ENCODE data around the gene IPO4.

Gene IPO4

DNA sequence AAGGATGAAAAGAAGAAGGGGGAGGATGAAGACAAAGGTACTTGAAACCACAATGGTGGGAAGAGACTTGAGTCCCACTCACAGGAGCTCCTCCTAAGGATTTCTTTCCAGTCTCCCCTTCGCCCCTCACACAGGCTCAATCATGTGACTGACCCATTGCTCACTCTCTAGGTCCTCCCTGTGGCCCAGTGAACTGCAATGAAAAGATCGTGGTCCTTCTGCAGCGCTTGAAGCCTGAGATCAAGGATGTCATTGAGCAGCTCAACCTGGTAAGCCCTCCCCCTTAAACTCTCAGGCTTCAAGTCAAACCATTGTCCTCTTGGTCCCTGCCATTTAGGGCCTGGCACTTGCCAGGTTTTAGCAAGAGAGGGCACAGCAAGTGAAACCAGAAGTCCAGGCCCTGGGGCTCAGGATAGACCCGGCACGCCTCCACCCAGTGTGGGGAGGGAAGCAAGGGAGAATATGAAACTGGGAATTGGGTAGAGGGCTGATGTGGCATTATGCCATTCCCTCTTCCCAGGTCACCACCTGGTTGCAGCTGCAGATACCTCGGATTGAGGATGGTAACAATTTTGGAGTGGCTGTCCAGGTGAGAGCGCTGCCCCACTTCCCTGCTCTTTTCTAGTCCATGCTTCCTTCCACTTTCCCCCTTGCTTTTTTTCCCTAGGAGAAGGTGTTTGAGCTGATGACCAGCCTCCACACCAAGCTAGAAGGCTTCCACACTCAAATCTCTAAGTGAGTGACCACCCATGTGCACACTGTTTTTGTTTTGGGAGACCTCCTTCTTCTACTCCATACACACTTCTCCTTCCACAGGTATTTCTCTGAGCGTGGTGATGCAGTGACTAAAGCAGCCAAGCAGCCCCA lies 50.9 kb downstream of the IPO4 start:
- H3K27ac ChIP-seq = peak overlapping the region; percentile 15
- peak overlapping the region; percentile 1 to 98 for H3K4me3 ChIP-seq (ENCODE audit: low read depth in 1 of 2, low read length in 1 of 2)
- no peaks in the 10 kb centered on the region for H3K27me3 ChIP-seq
- H3K4me1 ChIP-seq (ENCODE audit: control insufficient read depth in 1 of 2, insufficient read depth in 1 of 2, low read depth in 1 of 2, low read length in 1 of 2) = peaks cover 45 to 52% of the 10 kb centered on the region in 2 experiments
- TF ChIP-seq, protein P1, sequence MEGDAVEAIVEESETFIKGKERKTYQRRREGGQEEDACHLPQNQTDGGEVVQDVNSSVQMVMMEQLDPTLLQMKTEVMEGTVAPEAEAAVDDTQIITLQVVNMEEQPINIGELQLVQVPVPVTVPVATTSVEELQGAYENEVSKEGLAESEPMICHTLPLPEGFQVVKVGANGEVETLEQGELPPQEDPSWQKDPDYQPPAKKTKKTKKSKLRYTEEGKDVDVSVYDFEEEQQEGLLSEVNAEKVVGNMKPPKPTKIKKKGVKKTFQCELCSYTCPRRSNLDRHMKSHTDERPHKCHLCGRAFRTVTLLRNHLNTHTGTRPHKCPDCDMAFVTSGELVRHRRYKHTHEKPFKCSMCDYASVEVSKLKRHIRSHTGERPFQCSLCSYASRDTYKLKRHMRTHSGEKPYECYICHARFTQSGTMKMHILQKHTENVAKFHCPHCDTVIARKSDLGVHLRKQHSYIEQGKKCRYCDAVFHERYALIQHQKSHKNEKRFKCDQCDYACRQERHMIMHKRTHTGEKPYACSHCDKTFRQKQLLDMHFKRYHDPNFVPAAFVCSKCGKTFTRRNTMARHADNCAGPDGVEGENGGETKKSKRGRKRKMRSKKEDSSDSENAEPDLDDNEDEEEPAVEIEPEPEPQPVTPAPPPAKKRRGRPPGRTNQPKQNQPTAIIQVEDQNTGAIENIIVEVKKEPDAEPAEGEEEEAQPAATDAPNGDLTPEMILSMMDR (IDR thresholded peaks at IDR 0.05) = no peak
- no peaks in the 10 kb centered on the region for H3K9me3 ChIP-seq
- H3K36me3 ChIP-seq = peaks cover 27% of the 10 kb centered on the region

GRCh38 chr14:24136684-24137528 lies 51.7 kb downstream of the IPO4 start:
- peak overlapping the region; percentile 88 to 98 for H3K4me3 ChIP-seq (ENCODE audit: low read depth in 1 of 2, low read length in 1 of 2)
- peaks cover 34% of the 10 kb centered on the region for H3K36me3 ChIP-seq
- H3K9me3 ChIP-seq = no peaks in the 10 kb centered on the region
- peak overlapping the region; percentile 94 for H3K27ac ChIP-seq
- H3K4me1 ChIP-seq (ENCODE audit: control insufficient read depth in 1 of 2, insufficient read depth in 1 of 2, low read depth in 1 of 2, low read length in 1 of 2) = peaks cover 40 to 48% of the 10 kb centered on the region in 2 experiments
- no peaks in the 10 kb centered on the region for H3K27me3 ChIP-seq
- TF ChIP-seq, protein P1 (IDR thresholded peaks at IDR 0.05) = no peak

DNA sequence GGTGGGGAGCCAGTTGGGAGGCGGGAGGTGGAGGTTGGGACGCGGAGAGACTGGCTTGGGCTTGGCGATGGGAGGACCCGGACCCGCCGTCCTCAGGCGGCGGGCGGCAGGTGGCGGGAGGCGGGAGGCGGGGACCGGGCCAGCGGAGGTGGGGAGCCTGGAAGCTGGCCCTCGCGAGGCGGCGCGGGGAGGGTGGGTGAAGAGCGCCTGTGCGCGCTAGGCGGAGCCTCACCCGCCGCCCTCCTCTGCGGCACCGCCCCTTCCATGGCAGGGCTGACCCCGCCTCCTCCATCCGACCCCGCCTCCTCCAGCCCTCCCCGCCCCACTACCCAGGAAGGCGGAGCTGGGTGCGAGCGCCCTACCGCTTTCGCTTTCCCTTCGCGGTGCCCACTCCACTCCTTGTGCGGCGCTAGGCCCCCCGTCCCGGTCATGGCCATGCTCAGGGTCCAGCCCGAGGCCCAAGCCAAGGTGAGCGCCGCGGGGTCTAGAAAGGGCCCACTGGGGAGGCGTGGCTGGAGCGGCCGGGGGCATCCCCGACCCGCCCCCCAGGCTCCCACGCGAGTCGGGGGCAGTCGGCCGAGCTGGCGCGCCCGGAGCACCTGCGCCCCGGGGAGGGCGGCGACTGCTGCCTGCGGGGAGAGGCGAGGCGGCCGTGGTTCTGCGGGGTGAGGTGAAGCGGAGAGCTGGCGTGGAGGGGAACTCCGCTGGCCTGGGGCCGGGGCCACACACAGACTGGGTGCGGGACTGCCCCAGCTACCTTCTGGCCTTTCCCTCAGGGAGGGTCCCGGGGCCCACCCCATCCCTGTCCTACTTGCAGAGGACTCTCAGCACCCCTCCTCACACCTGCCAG lies 52.6 kb downstream of the IPO4 start, which contains the start of gene PSME1:
Gene PSME1, plus strand, starts transcription at position 361 of the 850 bp plus-strand sequence. Its CDS starts 69 bp downstream, at position 430.
- peaks cover 39% of the 10 kb centered on the region for H3K36me3 ChIP-seq
- TF ChIP-seq, protein P1 (IDR thresholded peaks at IDR 0.05) = peak; percentile 43
- H3K4me1 ChIP-seq (ENCODE audit: control insufficient read depth in 1 of 2, insufficient read depth in 1 of 2, low read depth in 1 of 2, low read length in 1 of 2) = peaks cover 34 to 43% of the 10 kb centered on the region in 2 experiments
- H3K27me3 ChIP-seq = no peaks in the 10 kb centered on the region
- peak within 1 kb of the TSS; percentile 94 for H3K27ac ChIP-seq
- peak within 1 kb of the TSS; percentile 88 to 98 for H3K4me3 ChIP-seq (ENCODE audit: low read depth in 1 of 2, low read length in 1 of 2)
- no peaks in the 10 kb centered on the region for H3K9me3 ChIP-seq

DNA sequence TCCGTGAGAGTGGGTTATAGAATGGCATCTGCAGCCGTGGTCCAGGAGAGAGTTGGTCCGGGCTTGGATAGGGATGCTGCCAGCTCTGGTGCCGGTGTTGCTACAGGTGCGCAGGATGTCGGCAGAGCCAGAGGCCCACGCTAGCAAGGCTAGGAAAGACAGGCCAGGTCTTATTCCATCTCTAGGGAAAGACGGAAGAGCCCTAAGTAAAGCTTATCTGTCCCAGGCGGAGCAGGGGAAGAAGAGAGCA lies 53.1 kb downstream of the IPO4 start:
- peaks cover 28 to 37% of the 10 kb centered on the region in 2 experiments for H3K4me1 ChIP-seq (ENCODE audit: control insufficient read depth in 1 of 2, insufficient read depth in 1 of 2, low read depth in 1 of 2, low read length in 1 of 2)
- peak overlapping the region; percentile 94 for H3K27ac ChIP-seq
- H3K36me3 ChIP-seq = peaks cover 41% of the 10 kb centered on the region
- no peaks in the 10 kb centered on the region for H3K9me3 ChIP-seq
- peak overlapping the region; percentile 88 to 98 for H3K4me3 ChIP-seq (ENCODE audit: low read depth in 1 of 2, low read length in 1 of 2)
- TF ChIP-seq, protein P1 (IDR thresholded peaks at IDR 0.05) = no peak
- no peaks in the 10 kb centered on the region for H3K27me3 ChIP-seq

- Histone ChIP-seq H3K9me3 (no peaks in the 10 kb centered on the region), H3K36me3 (peaks cover 31% of the 10 kb centered on the region), H3K27ac (no peak overlapping the region), H3K4me1 (ENCODE audit: control insufficient read depth in 1 of 2, insufficient read depth in 1 of 2, low read depth in 1 of 2, low read length in 1 of 2) (peaks cover 19 to 25% of the 10 kb centered on the region in 2 experiments), H3K27me3 (no peaks in the 10 kb centered on the region), H3K4me3 (ENCODE audit: low read depth in 1 of 2, low read length in 1 of 2) (no peak overlapping the region)
- TF ChIP-seq, protein P1 (IDR thresholded peaks at IDR 0.05) = no peak
Observed at GRCh38 chr14:24133735-24134134, 54.9 kb downstream of the IPO4 start.
